ENCODE measurements around the gene TUBB3.
"Not testable (repeated sequence)": the region's sequence is repeated elsewhere in the genome, so short reads cannot be mapped to it uniquely, and the experiment has no call there.

TUBB3 gene

DNA sequence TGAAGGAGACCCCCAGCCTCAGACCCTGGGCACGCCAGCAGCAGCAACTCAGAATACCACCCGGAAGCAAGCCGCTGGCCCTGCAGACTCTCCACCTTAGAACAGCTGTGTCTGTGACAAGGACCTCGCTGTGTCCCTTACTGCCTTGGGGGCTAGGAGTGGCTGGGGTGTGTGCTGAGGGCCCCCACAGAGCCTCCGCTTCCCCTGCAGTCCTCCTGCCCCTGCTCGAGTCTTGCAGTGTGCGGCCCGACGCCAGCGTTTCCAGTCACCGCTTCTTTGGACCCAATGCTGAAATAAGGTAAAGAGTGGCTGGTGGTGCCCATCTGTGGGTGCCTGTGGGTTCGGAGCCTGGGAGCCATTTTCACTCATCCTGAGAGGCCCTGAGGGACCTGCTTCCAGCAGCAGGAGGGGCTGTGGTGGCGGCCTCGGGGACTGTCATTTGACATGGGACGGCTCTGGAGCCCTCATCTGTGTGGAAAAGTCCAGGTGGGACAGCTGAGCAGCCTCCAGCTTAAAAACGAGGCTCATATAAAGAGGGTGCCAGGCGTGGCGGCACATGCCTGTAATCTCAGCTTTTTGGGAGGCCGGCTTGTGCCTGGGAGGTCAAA, 19.1 kb upstream of the TUBB3 start:
- DNase-seq, result no peak

DNA sequence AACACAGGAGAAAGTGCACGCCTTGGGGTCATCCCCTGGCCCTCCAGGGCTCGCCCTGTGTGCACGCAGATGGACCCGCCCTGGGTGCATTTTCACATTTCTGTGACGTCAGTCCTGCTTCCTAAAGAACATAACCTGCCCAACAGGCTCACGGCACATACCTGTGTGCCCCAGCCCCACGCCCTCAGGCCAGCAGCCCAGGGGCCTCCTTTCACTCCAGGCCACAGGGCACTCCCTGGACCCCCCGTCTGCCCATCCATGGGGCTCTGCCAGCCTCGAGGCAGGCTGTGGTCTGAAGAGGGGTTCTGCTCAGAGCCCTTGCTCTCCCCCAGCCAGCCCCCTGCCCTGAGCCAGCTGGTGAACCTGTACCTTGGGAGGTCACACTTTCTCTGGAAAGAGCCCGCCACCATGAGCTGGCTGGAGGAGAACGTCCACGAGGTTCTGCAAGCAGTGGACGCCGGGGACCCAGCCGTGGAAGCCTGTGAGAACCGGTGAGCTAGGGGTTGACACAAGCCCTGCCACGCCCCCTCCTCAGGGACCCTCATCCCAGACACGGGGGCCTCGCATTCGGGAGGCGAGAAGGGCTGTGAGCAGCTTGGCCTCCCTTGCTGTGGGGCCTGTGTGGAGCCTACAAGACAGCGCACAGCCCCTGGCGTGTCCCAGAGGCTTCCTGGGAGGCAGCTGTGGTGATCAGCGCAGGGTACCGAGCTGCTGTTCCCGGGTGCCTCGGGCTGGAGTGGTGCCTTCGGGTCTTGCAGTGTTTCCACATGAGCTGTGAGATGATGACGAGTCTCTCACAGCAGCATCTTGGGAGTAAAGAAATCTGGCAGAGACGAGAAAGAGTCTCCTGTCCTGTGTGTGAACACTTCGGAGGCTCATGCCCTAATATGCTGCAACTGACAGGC, 18.3 kb upstream of the TUBB3 start:
- no peak for DNase-seq

DNA sequence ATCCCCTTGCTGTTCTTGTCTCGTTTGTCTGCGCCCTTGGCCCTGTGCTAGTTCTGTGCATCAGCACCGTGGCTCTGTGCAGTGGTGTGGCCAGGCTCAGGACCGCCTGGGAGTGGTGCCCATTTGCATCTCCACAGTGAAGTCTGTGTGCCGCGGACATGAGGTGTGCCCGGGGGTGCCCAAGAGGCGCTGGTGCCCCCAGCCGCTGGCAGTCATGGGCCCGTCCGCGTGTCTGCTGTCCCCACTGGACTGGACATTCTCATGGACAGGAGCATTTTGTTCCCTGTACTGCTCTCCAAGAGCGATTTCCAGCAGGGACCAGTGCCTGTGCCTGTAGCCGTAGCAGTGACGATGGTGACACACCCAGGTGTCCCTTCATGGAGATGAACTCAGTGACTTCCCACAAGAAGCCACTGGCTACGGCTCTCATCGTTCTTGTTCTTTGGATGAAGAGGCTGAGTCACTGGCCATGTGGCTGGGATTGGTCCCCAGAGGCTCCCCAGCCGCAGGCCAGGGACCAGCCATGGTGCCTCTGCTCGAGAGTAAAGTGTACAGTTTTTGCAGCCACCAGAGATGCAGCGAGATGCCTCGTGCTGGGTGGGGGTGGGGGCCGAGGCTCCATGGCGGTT, 17.5 kb upstream of the TUBB3 start:
- DNase-seq, result no peak

DNA sequence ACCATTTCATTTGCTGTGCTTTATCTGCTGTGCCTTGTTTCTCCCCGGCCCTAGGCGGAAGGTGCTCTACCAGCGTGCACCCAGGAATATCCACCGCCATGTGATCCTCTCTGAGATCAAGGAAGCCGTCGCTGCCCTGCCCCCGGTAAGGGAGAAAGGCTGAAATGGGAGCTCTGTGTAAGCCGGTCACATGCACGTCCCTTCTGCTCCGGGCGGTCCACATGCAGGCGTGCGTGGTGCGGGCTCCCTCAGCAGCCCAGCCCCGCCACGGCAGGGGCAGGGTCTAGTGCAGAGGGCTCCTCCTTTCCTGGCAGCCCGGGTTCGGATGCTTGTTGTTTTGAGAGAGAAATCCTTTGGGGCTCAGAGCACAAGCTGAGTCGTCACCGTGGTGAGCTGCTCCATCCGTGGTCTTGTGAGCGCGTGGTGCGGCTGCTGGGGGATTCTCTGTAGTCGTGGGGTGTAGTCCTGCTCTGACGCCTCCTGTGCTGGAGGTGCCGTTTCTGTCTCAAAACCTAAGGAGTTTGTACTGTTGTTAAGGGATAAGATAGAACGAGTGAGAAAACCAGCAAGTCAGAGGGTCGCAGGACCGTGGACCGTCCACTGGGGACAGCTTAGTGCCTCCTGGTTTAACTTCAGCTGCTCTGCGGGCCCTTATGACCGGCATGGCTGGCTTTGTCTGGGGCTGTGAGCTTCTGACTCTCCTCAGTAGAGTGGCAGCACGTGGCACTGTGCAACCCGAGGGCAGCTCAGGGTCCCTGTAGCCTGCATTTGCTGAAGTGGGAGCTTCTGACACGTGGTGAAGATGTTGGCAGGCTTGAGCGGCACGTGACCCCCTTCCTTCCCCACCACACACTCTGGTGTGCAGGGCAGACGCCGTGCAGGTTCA, 16.8 kb upstream of the TUBB3 start:
- no peak for DNase-seq

DNA sequence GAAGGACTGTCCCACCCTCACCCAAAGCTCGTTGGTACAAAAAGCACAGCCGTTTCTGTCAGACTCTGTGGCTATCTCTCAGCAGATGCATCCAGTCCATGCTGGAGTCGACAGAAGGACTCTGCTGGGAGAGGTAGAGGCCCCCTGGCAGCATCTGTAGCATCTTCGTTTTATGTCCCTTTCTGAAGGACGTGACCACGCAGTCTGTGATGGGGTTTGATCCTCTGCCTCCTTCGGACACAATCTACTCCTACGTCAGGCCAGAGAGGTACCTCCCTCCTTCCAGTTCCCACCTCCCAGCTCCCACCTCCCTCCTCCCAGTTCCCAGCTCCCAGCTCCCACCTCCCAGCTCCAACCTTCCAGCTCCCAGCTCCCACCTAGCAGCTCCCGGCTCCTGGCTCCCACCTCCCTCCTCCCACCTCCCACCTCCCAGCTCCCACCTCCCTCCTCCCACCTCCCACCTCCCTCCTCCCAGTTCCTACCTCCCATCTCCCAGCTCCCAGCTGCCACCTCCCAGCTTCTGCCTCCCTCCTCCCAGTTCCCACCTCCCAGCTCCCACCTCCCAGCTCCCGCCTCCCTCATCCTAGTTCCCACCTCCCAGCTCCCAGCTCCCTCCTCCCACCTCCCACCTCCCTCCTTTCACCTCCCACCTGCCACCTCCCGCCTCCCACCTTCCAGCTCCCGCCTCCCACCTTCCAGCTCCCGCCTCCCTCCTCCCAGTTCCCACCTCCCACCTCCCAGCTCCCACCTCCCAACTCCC, 15.9 kb upstream of the TUBB3 start:
- DNase-seq, result no peak

DNA sequence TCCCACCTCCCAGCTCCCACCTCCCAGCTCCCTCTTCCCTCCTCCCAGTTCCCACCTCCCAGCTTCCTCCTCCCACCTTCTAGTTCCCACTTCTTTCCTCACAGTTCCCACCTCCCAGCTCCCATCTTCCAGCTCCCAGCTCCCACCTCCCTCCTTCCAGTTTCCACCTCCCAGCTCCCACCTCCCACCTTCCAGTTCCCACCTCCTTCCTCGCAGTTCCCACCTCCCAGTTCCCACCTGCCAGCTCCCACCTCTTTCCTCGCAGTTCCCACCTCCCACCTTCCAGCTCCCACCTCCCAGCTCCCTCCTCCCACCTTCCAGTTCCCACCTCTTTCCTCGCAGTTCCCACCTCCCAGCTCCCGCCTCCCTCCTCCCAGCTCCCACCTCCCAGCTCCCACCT, 14.9 kb upstream of the TUBB3 start:
- DNase-seq, result no peak

DNA sequence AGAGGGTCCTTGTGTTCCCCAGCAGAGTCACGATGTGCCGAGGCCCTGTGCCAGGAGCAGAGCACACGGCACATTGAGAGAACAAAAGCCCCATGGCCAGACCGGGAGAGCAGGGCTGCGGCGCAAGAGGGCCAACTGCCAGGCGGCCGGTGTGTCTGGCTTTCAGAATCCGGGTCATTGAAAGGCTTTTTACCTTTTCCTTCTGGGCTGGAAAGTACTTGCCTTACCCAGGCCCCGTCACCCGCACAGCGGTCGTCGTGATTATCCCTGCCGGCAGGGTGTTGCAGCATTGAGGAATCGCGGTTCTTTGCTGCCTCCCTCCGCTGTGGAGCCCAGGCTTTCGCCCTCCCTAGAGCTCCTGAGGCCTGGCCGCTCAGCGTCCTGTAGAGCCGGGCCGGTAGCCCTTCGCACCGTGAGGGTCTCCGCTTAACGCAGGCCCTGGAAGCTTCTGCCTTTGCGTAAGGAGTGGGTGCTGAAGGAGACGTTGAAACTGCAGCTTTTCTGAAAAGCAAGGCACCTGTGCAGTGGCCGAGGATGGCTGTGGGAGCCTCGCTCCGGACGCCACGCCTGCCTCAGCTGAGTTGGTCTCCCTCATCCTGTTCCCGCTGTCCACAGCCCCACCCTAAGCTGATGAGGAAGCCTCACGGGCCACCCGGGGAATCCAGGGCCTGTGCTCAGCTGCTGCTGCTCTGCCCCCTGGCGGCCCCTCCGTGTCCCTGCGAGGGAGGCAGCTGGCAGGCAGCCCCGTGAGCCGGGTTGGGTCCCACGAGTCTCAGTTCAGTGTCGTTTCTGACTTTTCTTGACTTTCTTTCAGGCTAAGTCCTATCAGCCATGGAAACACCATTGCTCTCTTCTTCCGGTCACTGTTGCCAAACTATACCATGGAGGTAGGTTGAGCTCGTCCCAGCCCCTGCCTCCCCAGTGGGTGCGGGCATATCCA, 13.1 kb upstream of the TUBB3 start:
- DNase-seq, result peak; percentile 70

DNA sequence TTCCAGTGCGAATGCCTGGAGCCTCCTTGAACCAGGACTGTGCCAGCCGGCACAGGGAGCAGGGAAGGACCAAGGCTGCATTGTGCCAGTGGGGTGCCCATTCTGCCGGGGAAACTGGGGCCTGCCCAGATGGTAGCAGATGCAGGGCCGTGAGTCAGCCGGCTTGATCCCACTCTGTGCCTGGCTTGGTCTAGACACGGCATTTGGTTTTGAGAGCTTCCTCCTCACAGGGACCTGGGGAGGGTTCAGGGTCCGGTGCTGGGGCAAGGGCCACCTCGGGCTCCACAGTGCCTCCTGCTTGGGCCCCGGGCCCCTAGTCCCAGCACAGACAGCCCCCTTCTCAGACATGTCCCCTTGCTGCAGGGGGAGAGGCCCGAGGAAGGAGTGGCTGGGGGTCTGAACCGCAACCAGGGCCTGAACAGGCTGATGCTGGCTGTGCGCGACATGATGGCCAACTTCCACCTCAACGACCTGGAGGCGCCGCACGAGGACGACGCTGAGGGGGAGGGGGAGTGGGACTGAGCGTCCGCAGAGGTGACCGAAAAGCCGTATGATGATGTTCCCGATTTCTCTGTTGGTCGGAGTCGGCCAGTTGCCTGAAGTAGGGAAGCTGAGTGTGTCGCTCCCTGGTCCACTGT, 12.3 kb upstream of the TUBB3 start:
- no peak for DNase-seq

DNA sequence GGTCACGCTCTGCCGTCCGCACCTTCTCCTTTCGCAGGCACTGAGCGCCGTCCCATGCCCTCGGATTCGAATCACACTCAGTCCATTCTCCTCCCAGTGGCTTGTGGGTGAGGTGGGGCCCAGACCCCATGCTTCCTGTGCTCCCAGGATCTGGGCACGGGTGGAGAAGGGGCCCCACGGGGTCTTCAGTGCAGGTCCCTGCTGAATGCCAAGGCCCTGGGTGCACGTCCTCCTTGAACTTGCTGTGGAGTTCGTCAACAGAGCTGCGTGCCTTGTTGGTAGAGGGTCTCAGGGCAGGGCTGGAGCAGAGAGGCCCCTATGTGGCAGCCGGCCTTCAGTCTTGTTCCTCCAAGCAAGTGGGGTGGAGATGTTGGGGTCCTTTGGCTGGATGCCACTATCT, 11.8 kb upstream of the TUBB3 start:
- DNase-seq, result no peak

DNA sequence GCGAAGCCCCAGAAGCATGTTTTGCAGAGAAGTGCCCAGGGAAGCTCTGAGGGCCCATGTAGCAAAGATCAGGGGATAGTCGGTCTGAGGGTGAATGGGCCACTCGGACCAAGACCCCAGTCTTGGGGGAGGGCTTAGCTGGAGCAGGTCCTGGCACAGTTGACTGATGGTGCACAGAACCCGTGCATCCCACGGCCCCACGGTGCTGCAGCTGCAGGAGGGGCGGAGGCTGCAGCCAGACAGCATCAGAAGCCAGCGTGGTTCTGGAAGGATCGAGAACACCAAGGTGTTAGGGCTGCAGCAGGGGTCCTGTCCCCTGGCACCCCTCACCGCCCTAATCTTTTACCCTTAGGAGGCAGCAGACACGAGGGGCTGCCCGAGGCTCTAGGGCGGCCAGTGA, 11.0 kb upstream of the TUBB3 start:
- DNase-seq, result no peak

DNA sequence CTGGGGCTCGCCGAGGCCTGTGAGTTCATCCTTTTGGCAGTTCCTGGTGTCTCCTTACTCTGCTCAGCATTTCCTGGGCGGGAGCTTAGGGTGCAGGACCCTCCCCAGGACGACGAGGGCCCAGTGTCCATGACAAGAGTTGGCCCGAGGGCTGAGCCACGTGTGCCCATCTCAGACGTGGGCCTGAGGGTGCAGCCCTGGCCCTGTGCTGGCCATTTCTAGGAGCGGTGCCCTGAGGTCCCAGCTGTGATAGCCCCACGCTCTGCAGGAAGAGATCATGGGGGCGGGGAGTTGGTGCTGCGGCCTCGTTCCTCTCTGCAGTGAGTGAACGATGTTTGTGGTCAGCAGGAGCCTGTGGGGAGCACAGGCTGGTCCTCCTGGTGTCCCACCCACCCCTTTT, 10.5 kb upstream of the TUBB3 start:
- no peak for DNase-seq

DNA sequence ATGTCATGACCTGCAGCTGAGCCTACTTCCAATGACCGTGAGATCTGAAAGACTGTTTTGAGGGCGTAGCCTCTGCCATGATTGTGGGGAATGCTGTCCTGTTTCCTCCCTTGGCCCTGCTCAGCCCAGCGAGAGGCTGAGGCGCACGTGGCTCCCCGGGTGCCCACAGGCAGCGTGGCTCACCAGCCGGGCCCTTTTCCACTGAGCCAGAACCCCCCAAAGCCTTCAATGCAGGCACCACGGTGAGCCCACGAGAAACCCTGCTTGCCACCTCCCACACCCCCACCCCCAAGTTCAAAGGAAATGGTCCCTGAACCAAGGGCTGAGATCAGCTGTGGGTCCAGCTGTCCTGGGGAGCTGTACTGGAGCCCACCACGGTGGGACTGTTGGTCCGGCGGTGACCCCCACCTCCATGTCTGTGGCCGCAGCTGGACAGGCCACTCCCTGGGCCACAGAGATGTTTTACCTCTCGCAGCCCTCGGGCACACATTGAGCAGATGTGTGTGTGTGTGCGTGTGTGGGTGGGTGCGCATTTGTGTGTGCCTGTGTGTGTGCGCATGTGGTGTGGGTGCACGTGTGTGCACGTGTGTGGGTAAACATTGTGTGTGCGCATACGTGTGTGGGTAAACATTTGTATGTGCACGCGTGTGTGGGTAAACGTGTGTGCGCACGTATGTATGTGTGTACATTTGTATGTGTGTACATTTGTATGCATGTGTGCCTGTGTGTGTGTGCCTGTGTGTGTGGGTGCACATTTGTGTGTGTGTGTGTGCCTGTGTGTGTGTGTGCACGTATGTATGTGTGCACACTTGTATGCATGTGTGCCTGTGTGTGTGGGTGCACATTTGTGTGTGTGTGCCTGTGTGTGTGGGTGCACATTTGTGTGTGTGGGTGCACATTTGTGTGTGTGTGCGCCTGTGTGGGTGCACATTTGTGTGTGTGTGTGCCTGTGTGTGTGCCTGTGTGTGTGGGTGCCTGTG, 9.4 kb upstream of the TUBB3 start:
- no peak for DNase-seq

DNA sequence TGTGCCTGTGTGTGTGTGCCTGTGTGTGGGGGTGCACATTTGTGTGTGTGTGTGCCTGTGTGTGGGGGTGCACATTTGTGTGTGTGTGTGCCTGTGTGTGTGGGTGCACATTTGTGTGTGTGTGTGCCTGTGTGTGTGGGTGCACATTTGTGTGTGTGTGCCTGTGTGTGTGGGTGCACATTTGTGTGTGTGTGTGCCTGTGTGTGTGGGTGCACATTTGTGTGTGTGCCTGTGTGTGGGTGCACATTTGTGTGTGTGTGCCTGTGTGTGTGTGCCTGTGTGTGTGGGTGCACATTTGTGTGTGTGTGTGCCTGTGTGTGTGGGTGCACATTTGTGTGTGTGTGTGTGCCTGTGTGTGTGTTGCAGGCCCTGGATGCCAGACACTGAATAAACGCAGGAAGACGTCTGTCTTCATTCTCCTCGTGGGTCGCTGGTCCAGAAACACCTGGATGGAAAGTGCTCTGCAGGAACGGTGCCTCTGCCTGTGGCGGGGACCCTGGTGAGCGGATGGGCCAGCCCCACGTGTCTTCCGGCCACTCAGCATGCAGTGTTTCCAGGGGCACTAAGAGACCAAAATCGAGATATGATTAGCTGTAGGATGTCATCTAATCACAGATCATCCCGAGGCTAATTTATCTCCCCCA, 8.4 kb upstream of the TUBB3 start:
- not testable (repeated sequence) for DNase-seq

DNA sequence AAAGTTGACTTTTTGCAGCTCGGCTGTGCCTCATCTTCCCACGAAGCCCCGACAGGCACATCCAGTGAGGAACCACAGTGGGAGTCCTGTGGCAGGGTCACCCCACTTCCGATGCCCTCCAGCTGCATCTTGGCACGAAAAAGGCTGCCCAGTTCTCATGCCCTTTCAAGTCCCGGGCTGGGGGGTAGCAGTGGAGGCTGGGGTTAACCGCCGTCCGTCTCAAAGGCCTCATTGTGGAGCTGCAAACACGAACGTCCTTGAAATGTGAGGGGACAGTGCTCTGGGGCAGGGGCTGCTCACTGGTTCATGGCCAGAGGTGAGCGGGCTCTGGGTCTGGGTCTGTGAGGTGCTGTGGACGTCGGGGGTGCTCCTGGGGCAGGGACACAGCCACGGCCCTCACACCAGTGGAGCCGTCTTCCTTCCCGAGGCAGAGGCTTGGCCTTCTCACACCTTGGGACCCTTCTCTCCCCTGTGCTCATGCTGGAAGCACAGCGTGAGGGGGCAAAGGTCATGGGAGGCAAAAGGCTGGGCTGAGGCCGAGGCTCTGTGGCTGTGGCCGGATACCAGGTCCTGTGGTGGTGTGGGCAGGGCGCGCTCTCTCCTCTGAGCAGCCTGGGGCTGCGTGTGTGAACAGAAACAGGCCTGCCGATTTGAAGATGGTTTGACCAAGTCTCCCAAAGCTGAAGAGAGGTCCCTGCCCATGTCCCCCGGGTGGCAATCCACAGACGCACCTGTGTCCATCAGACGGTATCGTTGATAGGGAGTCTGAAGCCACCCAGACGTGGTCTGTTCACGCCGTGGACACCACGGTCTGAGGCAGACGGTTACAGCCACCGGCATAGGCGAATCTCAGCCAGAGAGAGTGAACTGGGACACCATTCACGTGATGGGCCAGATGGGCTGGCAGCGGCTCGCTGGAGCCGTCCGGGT, 7.6 kb upstream of the TUBB3 start:
- DNase-seq, result no peak

DNA sequence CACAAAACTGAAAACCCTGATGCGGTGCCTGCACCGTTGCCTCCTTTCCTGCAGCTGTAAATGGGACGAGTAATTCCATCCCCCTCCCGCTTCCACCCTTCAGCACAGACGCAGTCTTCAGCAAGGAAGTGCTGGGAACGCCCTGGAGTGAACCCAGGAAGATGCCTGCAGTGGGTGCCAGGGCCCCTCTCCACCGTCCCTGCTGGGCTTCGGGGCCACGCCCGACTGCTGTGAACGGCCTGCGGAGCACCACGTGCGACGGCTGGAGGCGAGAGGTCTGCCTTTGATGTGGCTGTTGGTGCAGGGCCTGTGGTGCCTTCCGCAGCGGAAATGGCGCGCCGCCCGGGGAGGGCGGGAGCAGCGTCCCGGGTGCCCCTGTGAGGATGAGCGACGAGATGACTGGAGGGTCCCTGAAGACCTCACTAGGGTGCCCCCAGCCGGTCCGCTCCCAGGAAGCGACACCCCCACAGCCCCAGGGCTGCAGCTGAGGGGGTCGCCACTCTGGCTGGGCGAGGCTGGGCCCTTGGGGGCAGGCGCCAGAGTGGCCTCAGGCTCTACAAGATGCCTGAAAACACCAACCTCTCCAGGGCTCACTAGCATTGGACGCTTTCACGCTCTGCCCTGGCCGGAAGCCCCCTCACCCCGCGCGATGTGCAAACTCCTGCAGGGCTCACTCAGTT, 5.2 kb upstream of the TUBB3 start:
- DNase-seq, result peak; percentile 62

DNA sequence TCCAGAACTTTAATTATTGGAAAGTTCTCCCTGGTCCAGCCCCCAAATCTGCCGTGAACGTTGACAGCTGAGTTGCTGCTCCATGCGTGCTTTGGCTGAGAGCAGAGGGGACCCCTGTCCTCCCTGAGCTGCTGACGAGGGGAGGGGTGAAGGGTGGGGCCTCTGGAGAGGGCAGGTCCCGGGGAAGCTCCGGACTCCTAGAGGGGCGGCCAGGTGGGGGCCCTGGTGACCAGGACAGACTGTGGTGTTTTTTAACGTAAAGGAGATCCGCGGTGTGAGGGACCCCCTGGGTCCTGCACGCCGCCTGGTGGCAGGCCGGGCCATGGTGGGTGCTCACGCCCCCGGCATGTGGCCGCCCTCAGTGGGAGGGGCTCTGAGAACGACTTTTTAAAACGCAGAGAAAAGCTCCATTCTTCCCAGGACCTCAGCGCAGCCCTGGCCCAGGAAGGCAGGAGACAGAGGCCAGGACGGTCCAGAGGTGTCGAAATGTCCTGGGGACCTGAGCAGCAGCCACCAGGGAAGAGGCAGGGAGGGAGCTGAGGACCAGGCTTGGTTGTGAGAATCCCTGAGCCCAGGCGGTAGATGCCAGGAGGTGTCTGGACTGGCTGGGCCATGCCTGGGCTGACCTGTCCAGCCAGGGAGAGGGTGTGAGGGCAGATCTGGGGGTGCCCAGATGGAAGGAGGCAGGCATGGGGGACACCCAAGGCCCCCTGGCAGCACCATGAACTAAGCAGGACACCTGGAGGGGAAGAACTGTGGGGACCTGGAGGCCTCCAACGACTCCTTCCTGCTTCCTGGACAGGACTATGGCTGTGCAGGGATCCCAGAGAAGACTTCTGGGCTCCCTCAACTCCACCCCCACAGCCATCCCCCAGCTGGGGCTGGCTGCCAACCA, 4.4 kb upstream of the TUBB3 start, which contains the start of gene MC1R:
TSS of gene MC1R (plus strand) at position 410 of the 895 bp plus-strand sequence. CDS start at position 807, 397 bp downstream.
- DNase-seq, result peak; percentile 41

Data from activated CD8-positive, alpha-beta memory T cell treated with anti-CD3 and anti-CD28 coated beads, Interleukin-2, amount 50 U/mL, for 4 hours (primary cell).